CD14-positive monocyte (primary cell): Measurements from ENCODE around the gene MORN5. TPM values are rescaled to one million over a fixed set of nuclear protein-coding genes. Genes with fewer than 3 reads are reported as not detected.
A peak's percentile ranks its signal among the peaks of the same experiment; 100 is the strongest.

Experiments used
- DNase-seq, 3 donors: peaks; one replicate each; pipeline ENCODE4 v3.0.0-alpha.2; 2011 to 2022
- H2AFZ ChIP-seq: 2 replicates; pipeline ENCODE4 v1.6.0; 2012; ENCODE audit warnings: mild to moderate bottlenecking, low read depth, low read length, inconsistent platforms; ENCODE audit not compliant: insufficient read depth, poor library complexity, severe bottlenecking
- H3K27ac ChIP-seq, 2 donors: 1 replicate in 1 of 2; 2 replicates in 1 of 2; pipeline ENCODE4 v1.5.1; 2012 to 2013; ENCODE audit warnings: low read length in 2 of 2, control low read depth in 1 of 2, inconsistent platforms in 1 of 2, low read depth in 1 of 2, mild to moderate bottlenecking in 1 of 2
- H3K27me3 ChIP-seq, 2 donors: one replicate each; pipeline versions ENCODE4 v1.6.0 to v1.6.1; 2011 to 2013; ENCODE audit warnings: low read length in 2 of 2; ENCODE audit not compliant: control insufficient read depth in 2 of 2, insufficient read depth in 2 of 2
- H3K36me3 ChIP-seq, 2 donors: replicated peaks in 1 of 2; 1 replicate in 1 of 2; 2 replicates in 1 of 2; pipeline versions ENCODE4 v1.5.1 to v1.6.1; 2012 to 2013; ENCODE audit warnings: low read length in 2 of 2, control low read depth in 1 of 2, inconsistent platforms in 1 of 2, mild to moderate bottlenecking in 1 of 2; ENCODE audit not compliant: insufficient read depth in 2 of 2, control insufficient read depth in 1 of 2
- H3K4me1 ChIP-seq, 2 donors: 1 replicate in 1 of 2; 2 replicates in 1 of 2; pipeline versions ENCODE4 v1.5.1 to v1.6.1; 2012 to 2013; ENCODE audit warnings: low read length in 2 of 2, control low read depth in 1 of 2, inconsistent platforms in 1 of 2, mild to moderate bottlenecking in 1 of 2, moderate library complexity in 1 of 2; ENCODE audit not compliant: insufficient read depth in 2 of 2, control insufficient read depth in 1 of 2
- H3K4me2 ChIP-seq: replicated peaks from 2 replicates; pipeline ENCODE3; 2012; ENCODE audit warnings: low read length, moderate library complexity, mild to moderate bottlenecking; ENCODE audit not compliant: poor library complexity, severe bottlenecking; ENCODE audit errors: extremely low read depth
- H3K4me3 ChIP-seq, 3 experiments: fragments of 200-600 bp in 1 of 3; sonication (generic) in 1 of 3; replicated peaks in 1 of 3; 1 replicate in 2 of 3; 2 replicates in 1 of 3; pipeline ENCODE4 v1.5.1; 2011 to 2013; ENCODE audit warnings: low read length in 3 of 3, mild to moderate bottlenecking in 3 of 3, control low read depth in 2 of 3, low read depth in 2 of 3, inconsistent platforms in 1 of 3, moderate library complexity in 1 of 3
- H3K79me2 ChIP-seq: 2 replicates; pipeline ENCODE4 v1.6.0; 2012; ENCODE audit warnings: mild to moderate bottlenecking, control low read depth, inconsistent platforms, low read length, moderate library complexity; ENCODE audit not compliant: insufficient read depth
- H3K9ac ChIP-seq: 2 replicates; pipeline ENCODE4 v1.6.0; 2017; ENCODE audit warnings: low read length, mild to moderate bottlenecking; ENCODE audit not compliant: insufficient read depth, poor library complexity, severe bottlenecking
- H3K9me3 ChIP-seq, 2 donors: replicated peaks in 1 of 2; 1 replicate in 1 of 2; 2 replicates in 1 of 2; pipeline versions ENCODE4 v1.5.1 to v1.6.1; 2012 to 2013; ENCODE audit warnings: low read length in 2 of 2, control low read depth in 1 of 2; ENCODE audit not compliant: control insufficient read depth in 1 of 2, insufficient read depth in 1 of 2
- H4K20me1 ChIP-seq: 2 replicates; pipeline ENCODE4 v1.6.0; 2012; ENCODE audit warnings: mild to moderate bottlenecking, low read length, control low read depth, moderate library complexity; ENCODE audit not compliant: insufficient read depth
- H3K27ac Mint-ChIP-seq, 7 donors: one replicate each; pipeline ENCODE4 v1.8.0; 2020; ENCODE audit warnings: mild to moderate bottlenecking in 7 of 7, mixed read lengths in 7 of 7, moderate library complexity in 6 of 7, inconsistent platforms in 2 of 7
- H3K27me3 Mint-ChIP-seq, 3 donors: one replicate each; pipeline ENCODE4 v1.8.0; 2021 to 2022; ENCODE audit warnings: low read depth in 3 of 3, mild to moderate bottlenecking in 3 of 3, mixed read lengths in 3 of 3, moderate library complexity in 3 of 3, inconsistent platforms in 1 of 3
- H3K36me3 Mint-ChIP-seq, 2 donors: one replicate each; pipeline ENCODE4 v1.8.0; 2020; ENCODE audit warnings: mixed read lengths in 2 of 2, inconsistent platforms in 1 of 2, mild to moderate bottlenecking in 1 of 2
- H3K4me1 Mint-ChIP-seq: one replicate; pipeline ENCODE4 v1.8.0; 2020; ENCODE audit warnings: mild to moderate bottlenecking, mixed read lengths
- H3K4me3 Mint-ChIP-seq, 2 donors: one replicate each; pipeline ENCODE4 v1.8.0; 2020; ENCODE audit warnings: mild to moderate bottlenecking in 2 of 2, mixed read lengths in 2 of 2, moderate library complexity in 1 of 2
- H3K9me3 Mint-ChIP-seq, 7 donors: one replicate each; pipeline ENCODE4 v1.8.0; 2020 to 2022; ENCODE audit warnings: mixed read lengths in 7 of 7, mild to moderate bottlenecking in 6 of 7, moderate library complexity in 6 of 7, inconsistent platforms in 2 of 7
- WGBS: methylation state at CpG from one replicate; pipeline ENCODE4 v1.1.5; 2013; ENCODE audit warnings: missing lambda C conversion rate; ENCODE audit not compliant: insufficient coverage; 5-methylcytosine and 5-hydroxymethylcytosine counted together
- intact Hi-C, 2 donors: fragments of 100-400 bp; cut with micrococcal nuclease; formaldehyde crosslinking; loops; one replicate each; pipeline versions ENCODE4 v1.15.0 to v1.15.1; 2023
- polyA plus RNA-seq, 3 donors: library from polyadenylated mRNA; depleted of rRNA in 1 of 3; unstranded in 2 of 3; stranded (reverse) in 1 of 3; fragments of 300-500 nt in 2 of 3; fragments of >200 nt in 1 of 3; fragmentation: Illumina TruSeq in 2 of 3; gene quantifications; 1 replicate in 2 of 3; 2 replicates in 1 of 3; pipeline ENCODE4 v1.2.3, GENCODE V29; 2012 to 2021
- TF ChIP-seq, protein P1 (sequence below): fragments of 200-600 bp; IDR thresholded peaks from one replicate; pipeline ENCODE4 v1.8.0; 2022; ENCODE audit warnings: antibody characterized with exemption, mild to moderate bottlenecking

MORN5 gene
- polyA plus RNA-seq, 3 donors: not detected

DNA sequence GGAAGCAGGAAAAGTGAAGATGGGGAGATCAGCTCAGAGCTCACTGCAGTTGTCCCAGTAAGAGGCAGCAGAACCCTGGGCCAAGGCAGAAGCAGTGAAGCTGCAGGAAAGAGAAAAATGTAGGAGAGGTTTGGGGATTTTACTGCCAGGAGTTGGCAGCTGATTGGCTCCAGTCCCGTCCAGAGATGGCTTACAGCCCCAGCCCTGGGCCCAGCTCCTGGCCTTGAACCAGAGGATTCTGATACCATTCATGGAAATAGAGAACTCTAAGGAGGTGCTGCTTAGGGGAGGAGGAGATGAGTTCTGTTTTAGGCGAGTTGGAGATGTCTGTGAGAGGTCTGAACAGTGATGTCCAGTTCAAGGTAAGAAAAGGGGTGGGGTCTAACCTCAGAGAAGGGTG is 4.6 kb downstream of the MORN5 start:
- H3K4me3 Mint-ChIP-seq: no peak overlapping the region
- Histone ChIP-seq H3K27me3 (peaks cover 0 to 2% of the 10 kb centered on the region in 2 donors), H3K27ac (no peak overlapping the region), H3K4me3 (no peak overlapping the region), H4K20me1 (no peaks in the 10 kb centered on the region), H3K9ac (no peak overlapping the region), H3K4me1 (peaks cover under 1 to 3% of the 10 kb centered on the region in 2 donors), H3K9me3 (no peaks in the 10 kb centered on the region), H2AFZ (peak overlapping the region; percentile 27), H3K36me3 (no peaks in the 10 kb centered on the region), H3K79me2 (peaks cover 3% of the 10 kb centered on the region), H3K4me2 (no peak overlapping the region)
- H3K36me3 Mint-ChIP-seq: no peaks in the 10 kb centered on the region
- TF ChIP-seq, protein P1, sequence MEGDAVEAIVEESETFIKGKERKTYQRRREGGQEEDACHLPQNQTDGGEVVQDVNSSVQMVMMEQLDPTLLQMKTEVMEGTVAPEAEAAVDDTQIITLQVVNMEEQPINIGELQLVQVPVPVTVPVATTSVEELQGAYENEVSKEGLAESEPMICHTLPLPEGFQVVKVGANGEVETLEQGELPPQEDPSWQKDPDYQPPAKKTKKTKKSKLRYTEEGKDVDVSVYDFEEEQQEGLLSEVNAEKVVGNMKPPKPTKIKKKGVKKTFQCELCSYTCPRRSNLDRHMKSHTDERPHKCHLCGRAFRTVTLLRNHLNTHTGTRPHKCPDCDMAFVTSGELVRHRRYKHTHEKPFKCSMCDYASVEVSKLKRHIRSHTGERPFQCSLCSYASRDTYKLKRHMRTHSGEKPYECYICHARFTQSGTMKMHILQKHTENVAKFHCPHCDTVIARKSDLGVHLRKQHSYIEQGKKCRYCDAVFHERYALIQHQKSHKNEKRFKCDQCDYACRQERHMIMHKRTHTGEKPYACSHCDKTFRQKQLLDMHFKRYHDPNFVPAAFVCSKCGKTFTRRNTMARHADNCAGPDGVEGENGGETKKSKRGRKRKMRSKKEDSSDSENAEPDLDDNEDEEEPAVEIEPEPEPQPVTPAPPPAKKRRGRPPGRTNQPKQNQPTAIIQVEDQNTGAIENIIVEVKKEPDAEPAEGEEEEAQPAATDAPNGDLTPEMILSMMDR: no peak
- H3K27me3 Mint-ChIP-seq: peaks cover 11 to 16% (median 15%) of the 10 kb centered on the region in 3 donors
- peaks cover 3 to 7% (median 4%) of the 10 kb centered on the region in 7 donors for H3K9me3 Mint-ChIP-seq
- no peak overlapping the region for H3K27ac Mint-ChIP-seq
- intact Hi-C loops: loop anchor here in 1 of 2 donors (5.0 kb wide), 1 partner anchor 98 kb away; the partner anchor contains the start of genes MRRF and RBM18
- peaks cover 6% of the 10 kb centered on the region for H3K4me1 Mint-ChIP-seq
- DNase-seq: no peak
- 90% methylated on average over 2 of the region's 2 CpGs for WGBS

DNA sequence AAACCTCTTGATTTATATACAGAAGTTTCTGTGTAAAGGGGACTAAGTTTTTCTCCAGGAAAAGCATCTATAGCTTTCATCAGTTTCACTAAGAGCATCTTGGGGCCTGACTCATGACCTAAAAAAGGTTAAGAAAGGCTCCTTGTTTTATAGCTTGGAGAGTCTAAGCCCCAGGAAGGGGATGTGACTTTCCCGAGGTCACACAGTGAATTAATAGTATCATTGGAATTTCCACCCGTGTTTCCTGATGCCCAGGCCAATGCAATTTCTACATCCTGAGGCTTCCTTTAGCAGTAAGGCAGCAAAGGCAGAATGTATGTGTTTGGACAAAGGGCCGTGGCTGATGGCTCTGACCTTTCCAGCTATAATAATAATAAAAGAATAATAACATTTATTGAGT is 8.6 kb downstream of the MORN5 start:
- intact Hi-C loops: loop anchor here in 1 of 2 donors (5.0 kb wide), 1 partner anchor 89 kb away; no protein-coding TSS in a partner anchor
- H3K79me2 ChIP-seq: no peaks in the 10 kb centered on the region
- H3K9me3 ChIP-seq: no peaks in the 10 kb centered on the region
- no peaks in the 10 kb centered on the region for H3K4me1 Mint-ChIP-seq
- no peak overlapping the region for H3K4me3 Mint-ChIP-seq
- H4K20me1 ChIP-seq: no peaks in the 10 kb centered on the region
- no peak overlapping the region for H3K9ac ChIP-seq
- TF ChIP-seq, protein P1: no peak
- DNase-seq: no peak
- H3K27me3 Mint-ChIP-seq: peaks cover 15 to 18% (median 18%) of the 10 kb centered on the region in 3 donors
- no peaks in the 10 kb centered on the region for H3K36me3 ChIP-seq
- no peak overlapping the region for H2AFZ ChIP-seq
- H3K4me1 ChIP-seq: no peaks in the 10 kb centered on the region
- H3K27me3 ChIP-seq: peaks cover 0 to 2% of the 10 kb centered on the region in 2 donors
- H3K4me3 ChIP-seq: no peak overlapping the region
- H3K4me2 ChIP-seq: no peak overlapping the region
- no peak overlapping the region for H3K27ac ChIP-seq
- no peaks in the 10 kb centered on the region for H3K36me3 Mint-ChIP-seq
- WGBS: 83% methylated on average over 2 of the region's 3 CpGs
- peaks cover 0 to 7% (median 0%) of the 10 kb centered on the region in 7 donors for H3K9me3 Mint-ChIP-seq
- no peak overlapping the region for H3K27ac Mint-ChIP-seq
